SJSA1 (cell line): ENCODE data around the gene PHKA1. TPM values are rescaled to one million over a fixed set of nuclear protein-coding genes. Genes with fewer than 3 reads are reported as not detected.

Experiments
- total RNA-seq: library from RNA; depleted of rRNA; stranded (reverse); fragments of >200 nt; shearing (Covaris generic); gene quantifications from 2 replicates; pipeline ENCODE4 v1.2.3, GENCODE V29; 2014; rRNA removed

PHKA1 gene
- total RNA-seq, 1 experiment from 2014 or later = 0.21 TPM

Other genes with a start within 250 kb of the PHKA1 start
- gene HDAC8, start 141.5 kb downstream of the PHKA1 start, total RNA-seq = 29.0 and 33.3 TPM in 2 replicates
- gene DMRTC1B, start 62.6 kb upstream of the PHKA1 start, total RNA-seq = not detected in 2 replicates
- gene FAM236B, start 68.4 kb upstream of the PHKA1 start, total RNA-seq = not detected in 2 replicates
- not detected in 2 replicates for gene FAM236D, start 93.9 kb upstream of the PHKA1 start, total RNA-seq
- gene FAM236C, start 198.3 kb upstream of the PHKA1 start, total RNA-seq = not detected in 2 replicates
- not detected in 2 replicates for gene FAM236A, start 223.9 kb upstream of the PHKA1 start, total RNA-seq
- gene DMRTC1, start 229.5 kb upstream of the PHKA1 start, total RNA-seq = not detected in 2 replicates